K562 (cell line): ENCODE results near the gene C19orf44. TPM values are rescaled to one million over a fixed set of nuclear protein-coding genes. Genes with fewer than 3 reads are reported as not detected.
A peak's percentile ranks its signal among the peaks of the same experiment; 100 is the strongest.

ENCODE experiments used
- ATAC-seq: fragments of 200-7000 bp; cut with Tn5 transposase; 3 replicates; pipeline ENCODE4 v1.9.1; 2020; ENCODE audit warnings: moderate library complexity
- BruUV-seq: library from RNA; stranded (reverse); fragments of 400-500 nt; replicated peaks from 2 replicates; lab custom pipeline; 2021; lab: Mats Ljungman, UMichigan
- CTCF ChIA-PET: fragments of 300-600 bp; formaldehyde crosslinking; extraction: SDS; loops from one replicate; lab custom pipeline; 2021; ENCODE audit warnings: low intra/inter-chr PET ratio; lab: Yijun Ruan, JAX
- POLR2A ChIA-PET: fragments of 300-600, 350-650 bp; sonication (Branson Sonifier 250); formaldehyde crosslinking; extraction: SDS; loops from one replicate; lab custom pipeline; 2021; ENCODE audit warnings: antibody characterized with exemption, inconsistent platforms; lab: Yijun Ruan, JAX
- DNase-seq, 4 experiments: peaks; one replicate each; pipeline versions ENCODE4 v3.0.0 to v3.0.0-alpha.2; 2011 to 2018; ENCODE audit warnings: low spot score in 3 of 4, mixed read lengths in 3 of 4; ENCODE audit errors: extremely low read depth in 1 of 4
- FAIRE-seq: peaks from 2 replicates; lab custom pipeline; 2011; peaks lifted over from hg19 to GRCh38; lab: Jason Lieb, UNC
- H2AFZ ChIP-seq: 2 replicates; pipeline ENCODE4 v1.6.0; 2011; ENCODE audit warnings: low read depth, low read length, control low read depth, inconsistent platforms
- H3K27ac ChIP-seq: fragments of 200-600 bp; 3 replicates; pipeline ENCODE4 v1.8.0; 2011; ENCODE audit warnings: low read depth, mild to moderate bottlenecking, control low read depth, inconsistent platforms, low read length, moderate library complexity, mixed read lengths; ENCODE audit errors: extremely low read depth
- H3K27me3 ChIP-seq, 2 experiments: fragments of 300-600 bp in 1 of 2; 2 replicates in 1 of 2; 3 replicates in 1 of 2; pipeline versions ENCODE4 v1.6.0 to v1.8.0; 2011; ENCODE audit warnings: inconsistent platforms in 2 of 2, low read length in 2 of 2, mild to moderate bottlenecking in 1 of 2, mixed read lengths in 1 of 2, moderate library complexity in 1 of 2; ENCODE audit not compliant: control insufficient read depth in 2 of 2, insufficient read depth in 2 of 2
- H3K36me3 ChIP-seq: fragments of 300-600 bp; 3 replicates; pipeline ENCODE4 v1.8.0; 2011; ENCODE audit warnings: mild to moderate bottlenecking, low read length, inconsistent platforms; ENCODE audit not compliant: control insufficient read depth, insufficient read depth
- H3K4me1 ChIP-seq, 2 experiments: fragments of 200-600 bp in 1 of 2; replicated peaks in 1 of 2; 2 replicates in 1 of 2; 3 replicates in 1 of 2; pipeline versions ENCODE4 v1.5.1 to v1.8.0; 2011; ENCODE audit warnings: inconsistent platforms in 2 of 2, low read length in 2 of 2, mild to moderate bottlenecking in 1 of 2, mixed read lengths in 1 of 2, moderate library complexity in 1 of 2; ENCODE audit not compliant: control insufficient read depth in 2 of 2, insufficient read depth in 2 of 2
- H3K4me2 ChIP-seq: 2 replicates; pipeline ENCODE4 v1.6.1; 2011; ENCODE audit warnings: low read length, control low read depth, inconsistent platforms, mixed read lengths; ENCODE audit not compliant: insufficient read depth
- H3K4me3 ChIP-seq: fragments of 200-600 bp; sonication (generic), shearing (Covaris generic); 2 replicates; pipeline ENCODE4 v1.5.1; 2016; ENCODE audit warnings: control low read depth, inconsistent platforms
- H3K79me2 ChIP-seq: fragments of 200-600 bp; 3 replicates; pipeline ENCODE4 v1.8.0; 2011; ENCODE audit warnings: low read length, inconsistent platforms; ENCODE audit not compliant: control insufficient read depth, insufficient read depth
- H3K9ac ChIP-seq, 2 experiments: 2 replicates each; pipeline versions ENCODE4 v1.6.0 to v1.6.1; 2011; ENCODE audit warnings: low read depth in 2 of 2, low read length in 2 of 2, control low read depth in 1 of 2, inconsistent platforms in 1 of 2, mild to moderate bottlenecking in 1 of 2, mixed read lengths in 1 of 2; ENCODE audit not compliant: insufficient read depth in 1 of 2
- H3K9me1 ChIP-seq: one replicate; pipeline ENCODE4 v1.6.0; 2011; ENCODE audit warnings: inconsistent platforms, mild to moderate bottlenecking, low read length, moderate library complexity; ENCODE audit not compliant: control insufficient read depth, insufficient read depth
- H3K9me3 ChIP-seq: replicated peaks from 2 replicates; pipeline ENCODE4 v1.5.1; 2011; ENCODE audit warnings: low read depth, low read length, inconsistent platforms; ENCODE audit not compliant: control insufficient read depth, insufficient read depth
- H4K20me1 ChIP-seq: replicated peaks from 2 replicates; pipeline ENCODE4 v1.6.1; 2011; ENCODE audit warnings: low read length, inconsistent platforms, mixed read lengths; ENCODE audit not compliant: control insufficient read depth, insufficient read depth
- ARID1B ChIP-seq: fragments of 450-650 bp; IDR thresholded peaks from 2 replicates; pipeline ENCODE4 v1.6.1; 2016; ENCODE audit warnings: antibody characterized with exemption, mild to moderate bottlenecking, inconsistent platforms
- CBFA2T2 ChIP-seq: fragments of 450-650 bp; conservative IDR thresholded peaks from 2 replicates; pipeline ENCODE4 v1.6.1; 2017; ENCODE audit warnings: mild to moderate bottlenecking
- FOXA3 ChIP-seq, 2 experiments: fragments of 450-650 bp in 1 of 2; sonication (generic) in 1 of 2; formaldehyde crosslinking; IDR thresholded peaks in 1 of 2; conservative IDR thresholded peaks in 1 of 2; 2 replicates each; pipeline versions ENCODE4 v1.4.0 to v1.8.0; 2020 to 2022; ENCODE audit warnings: mild to moderate bottlenecking in 2 of 2, missing genetic modification reagents in 1 of 2
- HIVEP1 ChIP-seq: fragments of 250-450 bp; sonication (Bioruptor Pico); IDR thresholded peaks from 2 replicates; pipeline ENCODE4 v1.4.0; 2020; ENCODE audit warnings: mild to moderate bottlenecking
- IFI16 ChIP-seq: fragments of 250-450 bp; sonication (Bioruptor Pico); IDR thresholded peaks from 2 replicates; pipeline ENCODE4 v2.1.2; 2022; ENCODE audit warnings: mild to moderate bottlenecking, inconsistent platforms
- JUND ChIP-seq, 2 experiments: IDR thresholded peaks; 2 replicates in 1 of 2; 3 replicates in 1 of 2; pipeline ENCODE4 v1.6.1; 2011; ENCODE audit warnings: borderline replicate concordance in 2 of 2, low read depth in 2 of 2, low read length in 2 of 2, improper control_type of control experiment in 1 of 2, missing biosample characterization in 1 of 2, missing genetic modification characterization in 1 of 2, missing genetic modification reagents in 1 of 2
- MBD2 ChIP-seq: sonication (generic); IDR thresholded peaks from 2 replicates; pipeline ENCODE4 v1.6.1; 2016; ENCODE audit warnings: low read depth, borderline replicate concordance
- MEF2A ChIP-seq: IDR thresholded peaks from 2 replicates; pipeline ENCODE4 v1.6.1; 2011; ENCODE audit warnings: low read depth, mild to moderate bottlenecking, low read length, moderate library complexity; ENCODE audit not compliant: control insufficient read depth
- MEIS2 ChIP-seq: fragments of 450-650 bp; IDR thresholded peaks from 2 replicates; pipeline ENCODE4 v1.6.1; 2014; ENCODE audit warnings: mild to moderate bottlenecking; ENCODE audit not compliant: partially characterized antibody
- MYNN ChIP-seq, 2 experiments: sonication (generic); formaldehyde crosslinking in 1 of 2; IDR thresholded peaks; 2 replicates each; pipeline versions ENCODE4 v1.5.0 to v1.6.1; 2016 to 2020; ENCODE audit warnings: antibody characterized with exemption in 1 of 2, missing genetic modification reagents in 1 of 2
- PML ChIP-seq: IDR thresholded peaks from 2 replicates; pipeline ENCODE4 v1.6.1; 2012; ENCODE audit warnings: low read length, inconsistent platforms
- POLR2AphosphoS5 ChIP-seq: IDR thresholded peaks from 2 replicates; pipeline ENCODE4 v1.6.1; 2011; ENCODE audit warnings: mild to moderate bottlenecking, low read depth, low read length, moderate library complexity; ENCODE audit not compliant: control insufficient read depth, insufficient read depth
- POLR2G ChIP-seq: fragments of 200-400 bp; formaldehyde crosslinking; IDR thresholded peaks from 2 replicates; pipeline ENCODE4 v1.6.1; 2017; ENCODE audit warnings: low read depth, mild to moderate bottlenecking, antibody characterized with exemption, low read length, moderate library complexity
- RBM39 ChIP-seq: fragments of 200-400 bp; formaldehyde crosslinking; optimal IDR thresholded peaks from 2 replicates; pipeline ENCODE3; 2018; ENCODE audit warnings: low read depth, low read length
- SOX6 ChIP-seq: fragments of 450-650 bp; IDR thresholded peaks from 2 replicates; pipeline ENCODE4 v1.6.1; 2014; ENCODE audit warnings: mild to moderate bottlenecking
- TBL1XR1 ChIP-seq, 2 experiments: IDR thresholded peaks; 2 replicates each; pipeline ENCODE4 v1.6.1; 2012; ENCODE audit warnings: improper control_type of control experiment in 2 of 2, low read length in 2 of 2, mild to moderate bottlenecking in 1 of 2
- ZNF140 ChIP-seq: fragments of 250-450 bp; sonication (Bioruptor Pico); IDR thresholded peaks from 2 replicates; pipeline ENCODE4 v1.8.0; 2021; ENCODE audit warnings: moderate library complexity, mild to moderate bottlenecking, inconsistent platforms
- WGBS: fragments of 100-300 bp; shearing (Covaris generic); methylation state at CpG from one replicate; pipeline ENCODE4 v1.1.6; 2016; ENCODE audit warnings: low coverage, mixed read lengths; ENCODE audit not compliant: insufficient coverage; ENCODE audit errors: missing lambda C conversion rate; 5-methylcytosine and 5-hydroxymethylcytosine counted together
- in situ Hi-C: fragments of 300-500 bp; cut with MboI; formaldehyde crosslinking; loops from 4 replicates; pipeline ENCODE4 v1.15.0; 2018; ENCODE audit warnings: inconsistent platforms, mixed read lengths
- intact Hi-C: fragments of 100-400 bp; cut with micrococcal nuclease; formaldehyde crosslinking; loops from 2 replicates; pipeline ENCODE4 v1.14.2; 2022
- polyA plus RNA-seq, 8 experiments: library from polyadenylated mRNA; depleted of rRNA in 4 of 8; stranded (reverse) in 5 of 8; unstranded in 3 of 8; fragments of >200 nt; fragmentation: Nextera tagmentation in 2 of 8; fragmentation: Illumina TruSeq in 1 of 8; extraction: Ambion mirVana in 2 of 8; extraction: Trizol in 1 of 8; gene quantifications; 2 replicates each; pipeline versions ENCODE4 v1.2.1 to v1.2.3, GENCODE V29; 2011 to 2014; ENCODE audit warnings: inconsistent platforms in 1 of 8, missing spikeins in 1 of 8
- total RNA-seq, 7 experiments: library from RNA; depleted of rRNA in 6 of 7; stranded (reverse); fragments of >200 nt in 6 of 7; fragmentation: Illumina TruSeq in 2 of 7; extraction: Trizol in 2 of 7; gene quantifications; 2 replicates each; pipeline versions ENCODE4 v1.2.1 to v1.2.3, GENCODE V29; 2011 to 2021; ENCODE audit warnings: low replicate concordance in 1 of 7
- TF ChIP-seq, protein P1 (sequence below): fragments of 250-450 bp; sonication (Bioruptor Pico); IDR thresholded peaks from 2 replicates; pipeline ENCODE4 v1.5.0; 2021
- TF ChIP-seq, protein P2 (sequence below): sonication (generic); formaldehyde crosslinking; IDR thresholded peaks from 2 replicates; pipeline ENCODE4 v1.8.0; 2022; ENCODE audit warnings: missing genetic modification reagents, mild to moderate bottlenecking, borderline replicate concordance

Gene C19orf44
- total and polyA plus RNA-seq, 9 of the 15 experiments (the other 6 are each of a cell fraction or from before 2014, with no cell fraction given), result 0.41 to 7.7 (median 3.5) TPM

DNA sequence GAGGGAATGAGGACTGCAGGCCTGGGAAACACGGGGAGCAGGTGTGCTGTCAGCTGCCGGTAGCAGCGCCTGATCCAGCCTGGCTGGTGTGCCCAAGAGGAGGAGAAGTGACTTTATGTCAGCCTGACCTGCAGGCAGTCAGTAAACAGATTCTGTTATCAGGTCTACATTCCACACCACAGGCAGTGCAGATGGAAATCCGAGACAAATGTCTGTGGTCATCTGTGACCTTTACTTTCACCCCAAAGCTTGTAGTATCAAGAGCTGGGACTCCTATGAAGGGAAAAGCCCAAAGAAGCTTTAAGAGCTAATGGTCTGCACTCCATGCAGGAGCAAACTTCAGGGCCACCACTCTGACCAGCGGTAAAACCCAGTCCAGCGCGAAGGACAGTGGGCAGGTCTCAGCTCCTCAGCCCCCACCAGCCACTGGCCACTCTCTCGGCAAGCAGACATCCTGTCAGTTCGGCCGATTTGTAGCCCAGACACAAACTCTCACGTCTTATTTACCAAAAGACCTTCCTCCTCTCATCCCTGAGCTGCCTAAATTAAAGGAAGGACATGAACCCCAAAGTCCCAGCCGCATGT is 32.1 kb upstream of the C19orf44 start:
- FAIRE-seq (peak; percentile 93), ATAC-seq (peak; percentile 81), DNase-seq (peak in 2 of 4 experiments; percentile 64 to 76)
- Histone ChIP-seq H3K4me3 (no peak overlapping the region), H3K36me3 (peaks cover 7% of the 10 kb centered on the region; the same call in 2 of the 3 replicates), H3K27me3 (no peaks in the 10 kb centered on the region), H3K4me2 (peak overlapping the region; percentile 32; the same call in 1 of the 2 replicates), H3K27ac (no peak overlapping the region), H3K79me2 (peaks cover 80% of the 10 kb centered on the region), H3K4me1 (peaks cover 12 to 23% of the 10 kb centered on the region in 2 experiments; a peak in 4 of 5 replicates), H3K9ac (peak overlapping the region in 1 of 2 experiments; percentile 83; a peak in 2 of 4 replicates), H3K9me1 (peaks cover 5% of the 10 kb centered on the region), H3K9me3 (no peaks in the 10 kb centered on the region), H2AFZ (no peak overlapping the region), H4K20me1 (peaks cover 52% of the 10 kb centered on the region)
- ChIA-PET POLR2A (interaction anchor here (0.6 to 1.7 kb wide), 11 partner anchors 8 to 388 kb away, joined by 3 to 10 read pairs (median 4); partner anchors contain the start of genes C19orf44, CALR3 and TPM4), CTCF (no interaction called here)
- no TSS peak for BruUV-seq
- 7% methylated on average over 12 of the region's 12 CpGs for WGBS
- in situ Hi-C loops, result no loop called here
- intact Hi-C loops, result no loop called here
- TF ChIP-seq MBD2, result 0 out of 2 replicates have a peak, but pooled peaks have one; percentile 24
- TF ChIP-seq CBFA2T2, result peak; percentile 85
- TF ChIP-seq HIVEP1 (CRISPR knock-in tag), result 0 out of 2 replicates have a peak, but pooled peaks have one; percentile 15
- TF ChIP-seq, protein P1, sequence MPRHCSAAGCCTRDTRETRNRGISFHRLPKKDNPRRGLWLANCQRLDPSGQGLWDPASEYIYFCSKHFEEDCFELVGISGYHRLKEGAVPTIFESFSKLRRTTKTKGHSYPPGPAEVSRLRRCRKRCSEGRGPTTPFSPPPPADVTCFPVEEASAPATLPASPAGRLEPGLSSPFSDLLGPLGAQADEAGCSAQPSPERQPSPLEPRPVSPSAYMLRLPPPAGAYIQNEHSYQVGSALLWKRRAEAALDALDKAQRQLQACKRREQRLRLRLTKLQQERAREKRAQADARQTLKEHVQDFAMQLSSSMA (CRISPR knock-in tag), result no peak
- no peak for TF ChIP-seq ZNF140 (CRISPR knock-in tag)
- 0 out of 4 replicates have a peak, but pooled peaks have one; percentile 21 to 37 for TF ChIP-seq FOXA3 (CRISPR knock-in tag; conservative IDR thresholded peaks at IDR 0.05 in 1 of 2, IDR thresholded peaks at IDR 0.05 in 1 of 2)
- peak; percentile 50; the same call in 1 of the 2 replicates for TF ChIP-seq POLR2AphosphoS5
- TF ChIP-seq TBL1XR1 (IDR thresholded peaks at IDR 0.05; ENCODE audit: low read length in 2 of 2), result peak in 1 of 2 experiments; percentile 65; a peak in 1 of 4 replicates
- TF ChIP-seq, protein P2, sequence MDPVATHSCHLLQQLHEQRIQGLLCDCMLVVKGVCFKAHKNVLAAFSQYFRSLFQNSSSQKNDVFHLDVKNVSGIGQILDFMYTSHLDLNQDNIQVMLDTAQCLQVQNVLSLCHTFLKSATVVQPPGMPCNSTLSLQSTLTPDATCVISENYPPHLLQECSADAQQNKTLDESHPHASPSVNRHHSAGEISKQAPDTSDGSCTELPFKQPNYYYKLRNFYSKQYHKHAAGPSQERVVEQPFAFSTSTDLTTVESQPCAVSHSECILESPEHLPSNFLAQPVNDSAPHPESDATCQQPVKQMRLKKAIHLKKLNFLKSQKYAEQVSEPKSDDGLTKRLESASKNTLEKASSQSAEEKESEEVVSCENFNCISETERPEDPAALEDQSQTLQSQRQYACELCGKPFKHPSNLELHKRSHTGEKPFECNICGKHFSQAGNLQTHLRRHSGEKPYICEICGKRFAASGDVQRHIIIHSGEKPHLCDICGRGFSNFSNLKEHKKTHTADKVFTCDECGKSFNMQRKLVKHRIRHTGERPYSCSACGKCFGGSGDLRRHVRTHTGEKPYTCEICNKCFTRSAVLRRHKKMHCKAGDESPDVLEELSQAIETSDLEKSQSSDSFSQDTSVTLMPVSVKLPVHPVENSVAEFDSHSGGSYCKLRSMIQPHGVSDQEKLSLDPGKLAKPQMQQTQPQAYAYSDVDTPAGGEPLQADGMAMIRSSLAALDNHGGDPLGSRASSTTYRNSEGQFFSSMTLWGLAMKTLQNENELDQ, result no peak
- TF ChIP-seq ARID1B, result peak; percentile 81
- TF ChIP-seq SOX6, result peak; percentile 81
- peak; percentile 19; the same call in 1 of the 2 replicates for TF ChIP-seq MYNN (IDR thresholded peaks at IDR 0.05)
- no peak for TF ChIP-seq MYNN (CRISPR knock-in tag; IDR thresholded peaks at IDR 0.05)
- no peak for TF ChIP-seq MEF2A
- peak; percentile 47 for TF ChIP-seq MEIS2
- TF ChIP-seq RBM39, result no peak
- peak; percentile 32; the same call in 1 of the 2 replicates for TF ChIP-seq JUND (IDR thresholded peaks at IDR 0.05; ENCODE audit: borderline replicate concordance, low read depth, low read length)
- TF ChIP-seq JUND (tag; IDR thresholded peaks at IDR 0.05; ENCODE audit: borderline replicate concordance, low read depth, low read length), result no peak; the same call in 2 of the 3 replicates
- TF ChIP-seq POLR2G, result no peak
- no peak for TF ChIP-seq IFI16 (CRISPR knock-in tag)
- peak; percentile 35; the same call in 1 of the 2 replicates for TF ChIP-seq PML
